ENCODE data around the gene CD164. TPM values are rescaled to one million over a fixed set of nuclear protein-coding genes. Genes with fewer than 3 reads are reported as not detected.

CD164 gene
- total RNA-seq (2022; extraction: Qiagen RNA extraction; ENCODE audit: low read depth) = 84.7 to 122 TPM (median 102 TPM) in 5 replicates

DNA sequence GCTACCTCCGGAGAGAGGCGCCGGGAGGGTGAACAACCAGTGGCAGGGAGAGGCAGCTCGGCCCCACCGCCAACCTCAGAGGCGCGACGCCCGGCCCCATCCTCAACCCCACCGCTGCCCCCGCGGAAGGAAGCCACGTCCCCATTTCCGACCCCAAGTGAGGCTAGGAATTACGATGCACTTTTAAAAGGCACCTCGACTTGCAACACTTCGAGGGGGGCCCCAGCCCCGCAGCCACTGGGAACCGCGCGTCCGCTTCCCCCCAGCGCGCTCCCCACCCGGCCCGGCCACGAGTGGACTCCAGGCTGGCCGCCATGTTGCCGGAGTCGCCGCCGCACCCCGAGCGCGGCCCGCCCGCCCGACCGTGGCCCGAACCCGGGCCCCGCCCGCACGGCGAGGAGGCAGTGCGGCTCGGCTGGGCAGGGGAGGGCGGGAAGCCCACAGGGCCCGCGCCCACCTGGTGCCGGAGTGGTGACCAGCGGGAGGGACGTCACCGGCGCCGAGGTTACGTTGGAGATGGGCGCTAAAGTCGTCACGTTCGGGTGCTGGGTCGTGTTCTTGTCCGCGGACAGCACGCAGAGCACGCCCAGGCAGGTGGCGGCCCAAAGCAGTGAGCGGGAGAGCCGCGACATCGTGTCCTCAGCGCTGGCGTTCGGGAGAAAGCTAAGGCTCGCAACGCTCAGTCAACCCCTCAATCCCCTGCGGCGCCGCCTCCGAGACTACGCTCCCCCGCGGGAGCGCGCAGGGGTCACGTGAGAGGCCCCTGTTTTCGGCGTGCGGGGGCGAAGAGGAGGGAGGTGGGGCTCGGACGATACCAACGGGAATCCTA, at the start of gene CD164:
CD164 (minus strand) TSS at position 721 of the 829 bp plus-strand sequence; CDS start at position 632, 89 bp downstream.

Other genes starting within 250 kb of the CD164 start
- 0.81 to 4.4 TPM (median 2.0 TPM) in 5 replicates for gene PPIL6, start 58.2 kb upstream of the CD164 start, total RNA-seq (2022; extraction: Qiagen RNA extraction; ENCODE audit: low read depth)
- gene SMPD2, start 58.3 kb upstream of the CD164 start, total RNA-seq (2022; extraction: Qiagen RNA extraction; ENCODE audit: low read depth) = 14.2 to 16.3 TPM (median 14.7 TPM) in 5 replicates
- 11.5 to 19.5 TPM (median 15.3 TPM) in 5 replicates for gene MICAL1, start 73.3 kb upstream of the CD164 start, total RNA-seq (2022; extraction: Qiagen RNA extraction; ENCODE audit: low read depth)
- gene ZBTB24, start 100.8 kb upstream of the CD164 start, total RNA-seq (2022; extraction: Qiagen RNA extraction; ENCODE audit: low read depth) = 3.5 to 5.4 TPM (median 4.2 TPM) in 5 replicates